Inflammatory macrophage treated with lipopolysaccharide for 4 hours (primary cell): ENCODE results near the gene SUPT4H1.

Experiments
- DNase-seq: peaks from one replicate; pipeline ENCODE4 v3.0.0-alpha.2; 2020

The SUPT4H1 gene

GRCh38 chr17:58338841-58339754 is 12.9 kb downstream of the SUPT4H1 start:
- DNase-seq = peak; percentile 83

GRCh38 chr17:58338454-58338840 is 13.6 kb downstream of the SUPT4H1 start:
- DNase-seq = peak; percentile 77

- peak; percentile 98 for DNase-seq
These were observed 14.2 kb downstream of the SUPT4H1 start for GRCh38 chr17:58337600-58338453.

GRCh38 chr17:58337210-58337599 is 14.8 kb downstream of the SUPT4H1 start:
- DNase-seq = no peak

GRCh38 chr17:58336456-58337209 is 15.4 kb downstream of the SUPT4H1 start:
- DNase-seq = peak; percentile 56

- DNase-seq = no peak
These were observed 16.1 kb downstream of the SUPT4H1 start for GRCh38 chr17:58335779-58336455.

GRCh38 chr17:58335061-58335731 is 16.8 kb downstream of the SUPT4H1 start:
- no peak for DNase-seq

- no peak for DNase-seq
These were observed 17.3 kb downstream of the SUPT4H1 start for GRCh38 chr17:58334661-58335060.

GRCh38 chr17:58334256-58334655 is 17.7 kb downstream of the SUPT4H1 start:
- no peak for DNase-seq

- no peak for DNase-seq
These were observed 18.2 kb downstream of the SUPT4H1 start for GRCh38 chr17:58333736-58334207.

- no peak for DNase-seq
These were observed 18.9 kb downstream of the SUPT4H1 start for GRCh38 chr17:58332778-58333735.

GRCh38 chr17:58331815-58332777 is 19.9 kb downstream of the SUPT4H1 start:
- DNase-seq = peak; percentile 89

- peak; percentile 84 for DNase-seq
These were observed 20.8 kb downstream of the SUPT4H1 start for GRCh38 chr17:58330997-58331814.

GRCh38 chr17:58330538-58330996 is 21.4 kb downstream of the SUPT4H1 start:
- DNase-seq = no peak

GRCh38 chr17:58329810-58330537 is 22.0 kb downstream of the SUPT4H1 start:
- peak; percentile 67 for DNase-seq

GRCh38 chr17:58329035-58329809 is 22.8 kb downstream of the SUPT4H1 start:
- DNase-seq = peak; percentile 93
